Activated naive CD4-positive, alpha-beta T cell treated with Interleukin-2 at 50 U/mL for 16 hours (primary cell): ENCODE results near the gene RPL11.
"Not testable (repeated sequence)": the region's sequence is repeated elsewhere in the genome, so short reads cannot be mapped to it uniquely, and the experiment has no call there.

Experiments used
- DNase-seq: peaks from one replicate; pipeline ENCODE4 v3.0.0-alpha.2; 2020

Gene RPL11

DNA sequence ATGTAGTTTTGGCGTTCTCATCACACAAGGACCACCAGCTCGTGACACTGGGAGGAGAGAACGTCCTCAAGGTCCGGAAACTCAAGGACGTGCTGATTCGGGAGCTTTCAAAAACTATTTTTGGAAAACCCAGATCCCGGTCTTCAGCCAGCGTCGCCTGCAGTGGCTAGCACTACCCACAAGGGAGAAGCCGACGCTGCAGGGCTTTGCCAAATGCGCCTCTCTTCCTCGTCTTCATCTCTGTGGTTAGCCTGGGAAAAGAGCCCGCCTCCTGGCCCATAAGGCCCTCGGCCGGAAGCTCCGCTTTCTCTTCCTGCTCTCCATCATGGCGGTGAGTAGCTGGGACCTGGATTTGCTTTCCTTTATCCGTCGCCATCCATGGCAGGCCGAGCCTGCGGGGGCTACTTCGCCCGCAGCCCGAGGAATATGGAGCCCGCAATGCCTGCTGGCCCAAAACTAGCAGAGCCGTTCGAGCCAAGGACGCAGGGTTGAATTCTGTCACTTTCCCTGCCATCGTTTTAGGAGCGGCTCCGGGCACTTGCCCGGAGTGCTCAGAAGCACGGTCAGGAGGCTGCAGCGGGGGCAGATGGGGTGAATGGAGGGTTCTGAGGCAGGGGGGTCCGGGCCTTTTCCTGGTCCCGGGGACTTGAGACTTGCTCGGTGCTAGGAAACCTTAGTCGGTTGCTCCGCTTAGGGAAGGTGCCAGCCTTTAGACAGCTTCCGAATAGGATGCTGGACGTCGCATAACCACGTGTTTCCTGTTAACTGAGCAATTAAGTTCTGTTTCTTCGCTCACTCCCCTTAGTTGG is at the start of gene RPL11:
Gene RPL11, plus strand, starts transcription at position 308 of the 809 bp plus-strand sequence. Its CDS starts 18 bp downstream, at position 326.
- peak; percentile 90 for DNase-seq

DNA sequence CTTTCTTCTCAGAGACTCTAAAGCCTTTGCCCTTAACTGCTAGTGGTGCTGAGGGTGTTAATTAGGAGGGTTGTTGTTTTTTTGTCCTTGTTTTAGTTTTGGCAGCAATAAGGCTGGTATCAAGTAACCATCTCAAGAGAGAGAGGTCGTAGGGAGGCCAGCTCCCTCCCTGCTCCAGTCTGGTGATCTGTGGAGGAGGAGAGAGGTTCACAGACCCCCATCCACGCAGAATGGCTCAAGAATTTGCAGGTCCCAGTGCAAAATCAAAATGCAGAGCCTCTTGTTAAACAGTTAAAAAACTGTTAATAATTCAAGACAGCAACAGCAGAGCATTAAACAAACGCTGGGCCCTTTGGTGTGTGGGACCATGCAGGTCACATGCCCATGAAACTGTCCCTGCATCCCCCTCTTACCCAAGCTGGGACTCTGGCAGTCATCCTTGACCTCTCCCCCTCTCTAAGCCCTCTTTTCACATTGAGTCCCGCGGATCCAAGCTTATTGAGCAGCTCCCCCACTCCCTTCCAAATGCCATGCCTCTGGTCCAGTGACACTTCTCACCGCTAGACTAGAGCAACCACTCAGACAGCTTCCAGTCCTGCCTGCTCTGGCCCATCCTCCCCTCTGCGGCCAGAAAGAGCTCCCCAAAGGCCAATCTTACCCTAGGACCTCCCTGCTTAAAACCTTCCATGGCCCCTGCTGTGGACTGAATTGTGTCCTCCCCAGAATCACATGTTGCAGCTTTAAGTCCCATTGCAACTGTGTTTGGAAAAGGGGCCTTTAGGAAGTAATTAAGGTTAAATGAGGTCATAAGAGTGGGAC is 47.7 kb upstream of the RPL11 start:
- no peak for DNase-seq

DNA sequence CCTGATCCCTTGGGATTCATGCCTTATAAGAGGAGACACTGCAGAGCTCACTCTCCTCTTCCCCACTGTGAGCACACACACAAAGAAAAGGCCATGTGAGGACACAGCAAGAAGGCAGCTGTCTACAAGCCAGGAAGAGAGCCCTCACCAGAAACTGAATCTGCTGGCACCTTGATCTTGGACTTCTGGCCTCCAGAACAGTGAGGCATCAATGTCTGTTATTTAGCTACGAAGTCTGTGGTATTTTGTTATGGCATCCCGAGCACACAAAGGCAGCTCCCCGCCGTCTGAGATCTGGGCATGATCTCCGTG is 47.1 kb upstream of the RPL11 start:
- DNase-seq, result no peak

DNA sequence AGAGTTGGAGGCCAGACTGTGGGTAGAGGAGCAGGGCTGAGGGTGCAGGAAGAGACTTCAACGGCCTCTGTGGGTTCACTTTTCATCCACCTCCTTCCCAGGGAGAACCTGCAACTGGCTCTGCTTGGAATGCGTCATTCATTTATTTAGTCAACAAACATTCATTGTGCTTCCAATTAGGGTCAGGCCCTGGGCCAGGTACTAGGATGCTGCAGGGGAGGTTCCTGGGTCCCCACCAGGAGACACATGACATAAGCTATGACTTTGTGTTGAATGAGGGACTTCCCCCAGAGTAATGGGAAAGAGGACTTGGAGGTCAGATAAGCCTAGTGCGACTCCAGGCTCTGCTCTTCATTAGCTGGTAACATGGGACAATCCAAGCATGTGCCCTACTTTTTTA is 46.3 kb upstream of the RPL11 start:
- no peak for DNase-seq

DNA sequence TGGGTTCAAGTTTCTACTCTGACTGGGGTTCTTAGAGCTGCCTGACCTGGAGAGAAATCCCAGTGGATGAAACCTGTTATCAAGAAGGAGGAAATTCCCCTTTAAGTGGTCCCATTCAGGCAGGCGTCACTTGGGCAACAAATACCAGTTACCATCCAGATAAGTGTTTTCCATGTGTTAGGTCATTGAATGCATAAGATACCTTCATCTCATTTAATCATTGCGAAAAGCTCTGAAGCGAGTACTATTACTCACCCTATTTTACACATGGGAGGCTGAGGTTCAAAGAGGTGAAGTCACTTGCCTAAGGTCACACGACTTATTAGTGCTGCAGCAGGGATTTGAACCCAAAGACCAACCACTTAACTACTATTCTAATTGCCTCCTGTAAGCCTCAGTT is 45.5 kb upstream of the RPL11 start:
- DNase-seq, result no peak

DNA sequence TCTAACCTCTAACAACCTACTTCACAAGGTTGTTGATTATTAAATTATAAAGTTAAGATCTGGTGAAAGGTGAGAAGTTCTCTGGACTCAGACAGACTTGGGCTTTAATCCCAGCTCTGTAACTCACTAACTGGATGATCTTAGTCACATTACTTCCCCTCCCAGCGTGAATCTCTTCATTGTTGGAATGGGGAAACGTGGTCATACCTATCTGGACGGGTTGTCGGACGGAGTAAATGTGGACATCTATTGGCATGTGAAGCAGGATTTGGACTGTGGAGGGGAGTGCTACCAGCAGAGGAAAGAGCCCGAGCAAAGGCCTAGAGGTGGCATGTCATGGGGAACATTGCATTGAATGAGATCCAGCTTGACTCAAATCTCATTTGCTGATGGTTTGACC is 45.1 kb upstream of the RPL11 start:
- no peak for DNase-seq

DNA sequence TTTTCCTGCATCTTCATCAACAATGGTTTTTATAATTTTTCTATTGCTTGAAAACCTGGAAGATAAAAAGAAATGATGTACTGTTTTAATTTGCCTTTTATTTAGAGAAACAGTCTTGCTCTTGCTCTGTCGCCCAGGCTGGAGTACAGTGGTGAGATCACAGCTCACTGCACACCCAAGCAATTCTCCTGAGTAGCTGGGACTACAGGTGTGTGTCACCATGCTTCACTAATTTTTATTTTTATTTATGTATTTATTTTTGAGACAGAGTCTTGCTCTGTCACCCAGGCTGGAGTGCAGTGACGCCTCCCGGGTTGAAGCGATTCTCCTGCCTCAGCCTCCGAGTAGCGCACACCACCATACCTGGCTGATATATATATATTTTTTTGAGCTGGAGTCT is 43.0 kb upstream of the RPL11 start:
- no peak for DNase-seq

DNA sequence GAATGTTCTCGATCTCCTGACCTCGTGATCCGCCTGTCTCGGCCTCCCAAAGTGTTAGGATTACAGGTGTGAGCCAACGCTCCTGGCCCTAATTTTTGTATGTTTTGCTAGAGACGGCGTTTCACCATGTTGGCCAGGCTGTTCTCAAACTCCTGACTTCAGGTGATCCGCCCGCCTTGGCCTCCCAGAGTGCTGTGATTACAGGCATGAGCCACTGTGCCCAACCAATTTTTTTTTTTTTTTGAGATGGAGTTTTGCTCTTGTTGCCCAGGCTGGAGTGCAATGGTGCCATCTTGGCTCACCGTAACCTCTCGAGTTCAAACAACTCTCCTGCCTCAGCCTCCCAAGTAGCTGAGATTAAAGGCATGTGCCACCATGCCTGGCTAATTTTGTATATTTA is 42.4 kb upstream of the RPL11 start:
- not testable (repeated sequence) for DNase-seq

DNA sequence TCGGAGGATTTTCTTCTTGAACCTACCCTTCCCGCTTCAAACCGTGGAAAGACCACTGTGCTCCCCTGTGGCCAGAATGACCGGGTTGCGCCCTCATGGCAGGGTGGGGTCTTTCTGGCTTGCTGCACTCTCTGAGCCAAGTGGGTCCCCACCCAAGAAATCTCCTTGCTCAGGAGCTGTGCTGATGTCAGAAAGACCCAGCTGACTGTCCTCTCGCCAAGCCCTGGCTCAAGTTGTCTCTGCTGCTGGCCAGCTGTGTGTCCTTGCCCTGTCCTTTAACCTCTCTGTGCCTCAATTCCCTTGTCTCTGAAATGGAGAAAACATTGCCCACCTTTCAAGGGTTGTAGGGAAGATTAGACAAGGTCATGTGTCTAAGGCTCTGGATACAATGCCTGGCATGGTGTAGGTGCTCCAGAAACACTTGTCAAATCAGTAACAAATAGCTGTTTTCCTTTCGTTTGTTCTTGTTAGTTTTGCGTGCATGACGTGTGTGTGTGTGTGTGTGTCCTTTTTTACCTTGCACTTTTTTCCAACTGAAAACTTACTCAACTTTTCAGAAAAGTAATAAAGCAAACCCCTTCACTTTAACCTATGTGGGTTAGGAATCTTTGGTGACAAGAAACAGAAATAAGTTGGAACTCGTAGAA is 41.1 kb upstream of the RPL11 start:
- DNase-seq, result no peak

DNA sequence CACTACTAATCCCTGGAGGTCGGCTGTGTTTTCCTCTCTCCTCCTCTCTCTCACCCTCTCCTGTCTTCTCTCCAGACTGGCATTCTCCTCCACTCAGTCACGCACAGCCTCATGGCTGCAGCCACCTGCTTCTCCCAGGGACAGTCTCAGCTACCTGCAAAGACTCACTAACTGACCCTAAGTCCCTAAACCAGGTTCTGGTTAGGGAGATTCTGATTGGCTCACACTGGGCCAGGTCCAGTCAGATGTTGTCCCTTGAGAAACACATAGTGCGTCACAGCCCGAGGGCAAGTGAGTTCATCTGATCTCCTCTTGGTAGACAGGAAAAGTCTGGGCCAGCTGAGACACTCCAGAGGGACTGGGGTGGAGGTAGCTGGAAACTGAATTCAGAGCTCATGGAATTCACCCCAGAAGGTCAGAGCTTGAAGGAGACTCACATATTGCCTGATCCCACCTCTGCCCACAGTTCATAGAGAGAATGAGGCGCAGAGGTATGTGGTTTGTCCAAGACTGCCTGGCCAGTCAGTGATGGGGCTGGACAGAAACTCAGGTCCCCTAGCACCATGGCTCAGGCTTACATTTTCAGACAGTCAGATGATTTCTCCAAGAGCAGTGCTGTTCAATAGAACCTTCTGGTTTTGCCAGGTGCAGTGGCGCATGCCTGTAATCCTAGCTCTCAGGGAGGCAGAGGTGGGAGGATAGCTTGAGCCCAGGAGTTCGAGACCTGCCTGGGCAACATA is 40.4 kb upstream of the RPL11 start:
- DNase-seq, result no peak

DNA sequence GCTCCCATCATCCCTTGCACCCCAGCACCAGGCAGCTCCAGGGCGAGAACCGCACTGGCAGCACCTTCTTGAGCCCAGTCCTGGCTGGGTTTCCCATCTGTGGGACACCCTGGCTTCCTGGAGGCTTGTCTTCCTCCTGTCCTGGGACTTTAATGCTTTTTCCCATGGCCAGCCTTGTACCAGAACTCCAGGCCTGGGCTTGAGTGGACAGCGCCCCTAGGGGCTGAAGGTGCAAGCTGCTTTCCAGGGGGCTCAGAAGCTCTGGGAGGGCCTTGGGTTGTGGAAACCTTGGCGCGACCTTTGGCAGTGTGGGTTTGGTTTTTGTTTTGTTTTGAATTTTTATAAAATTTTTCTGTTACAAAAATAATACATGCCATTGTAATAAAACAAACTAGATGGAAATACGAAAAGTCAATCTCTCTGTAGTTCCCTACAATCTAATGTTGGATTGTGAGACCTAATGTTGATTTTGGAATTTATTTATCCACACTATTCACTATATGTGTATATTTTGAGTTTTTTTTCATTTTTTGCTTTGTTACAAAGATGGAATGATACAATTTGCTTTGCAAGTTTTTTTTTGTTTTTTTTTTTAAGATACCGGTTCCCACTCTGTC is 33.8 kb upstream of the RPL11 start:
- peak; percentile 44 for DNase-seq

DNA sequence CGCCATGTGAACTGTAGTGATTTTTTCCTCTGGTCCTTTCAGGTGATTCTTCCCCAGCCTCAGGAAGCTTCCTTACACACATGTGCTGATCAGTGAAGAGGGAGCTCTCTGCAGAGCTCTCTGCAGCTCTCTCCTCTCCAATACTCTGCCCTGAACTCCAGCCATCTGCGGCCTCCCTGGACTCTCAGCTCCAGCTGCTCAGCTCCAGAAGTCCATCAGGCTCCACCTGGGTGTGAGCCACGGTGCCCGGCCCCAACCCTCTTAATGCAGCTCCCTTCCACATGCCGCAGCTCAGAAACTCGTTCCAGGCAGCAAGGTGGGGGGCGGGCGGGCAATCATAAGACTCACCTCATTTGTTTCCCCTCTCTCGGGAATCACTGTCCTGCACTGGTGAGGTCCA is 30.9 kb upstream of the RPL11 start:
- no peak for DNase-seq

DNA sequence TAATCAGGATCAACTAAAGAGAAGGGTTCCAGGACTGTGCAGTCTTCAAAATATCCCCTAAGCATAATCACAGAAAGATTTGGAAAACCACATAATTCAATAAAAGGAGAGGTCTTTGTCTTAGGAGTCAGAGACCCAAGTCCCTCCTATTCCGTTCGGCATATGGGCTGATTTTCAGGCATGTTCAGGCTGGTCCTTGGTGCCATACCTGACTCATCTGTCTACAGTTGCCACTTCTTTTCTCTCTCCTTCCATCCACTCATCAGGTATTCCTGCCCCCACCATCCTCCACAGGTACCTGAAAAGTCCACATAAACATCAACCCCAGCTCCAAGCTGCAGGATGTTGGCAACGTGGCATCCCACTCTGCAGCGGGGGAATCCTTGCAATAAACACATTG is 29.7 kb upstream of the RPL11 start:
- no peak for DNase-seq

DNA sequence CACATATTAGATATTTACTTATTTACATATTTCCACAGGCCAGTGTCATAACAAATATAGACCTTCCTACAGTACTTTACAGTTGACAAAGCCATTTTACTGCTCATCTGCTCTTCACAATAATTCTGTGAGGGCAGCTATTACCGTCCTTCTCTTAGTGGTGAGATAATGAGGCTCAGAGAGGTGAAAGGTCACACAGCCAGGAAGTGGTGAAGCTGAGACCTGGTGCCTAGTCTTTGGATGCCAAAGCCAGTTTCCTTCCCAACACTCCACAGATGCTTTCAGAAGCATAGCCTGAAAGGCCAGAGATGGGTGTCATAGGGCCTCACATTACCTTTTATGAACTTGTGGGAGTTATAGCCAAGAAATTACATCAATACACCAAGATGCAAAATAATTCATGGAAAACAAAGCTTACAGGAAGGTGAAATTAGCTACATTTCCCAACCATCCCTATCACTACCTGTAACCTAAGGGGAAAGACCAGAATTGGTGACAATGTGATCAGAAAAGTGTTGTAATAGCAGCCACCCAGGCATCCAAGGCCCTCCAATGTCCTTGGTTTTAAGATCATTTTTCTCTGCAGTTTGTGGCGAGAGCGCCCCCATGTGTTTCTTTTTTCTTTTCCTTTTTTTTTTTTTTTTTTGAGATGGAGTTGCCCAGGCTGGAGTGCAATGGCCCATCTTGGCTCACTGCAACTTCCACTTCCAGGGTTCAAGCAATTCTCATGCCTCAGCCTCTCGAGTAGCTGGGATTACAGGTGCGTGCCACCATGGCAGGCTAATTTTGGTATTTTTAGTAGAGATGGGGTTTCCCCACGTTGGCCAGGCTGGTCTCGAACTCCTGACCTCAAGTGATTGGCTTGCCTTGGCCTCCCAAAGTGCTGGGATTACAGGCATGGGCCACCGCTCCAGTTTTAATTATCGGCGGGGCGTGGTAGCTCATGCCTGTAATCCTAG is 26.5 kb upstream of the RPL11 start:
- no peak for DNase-seq

DNA sequence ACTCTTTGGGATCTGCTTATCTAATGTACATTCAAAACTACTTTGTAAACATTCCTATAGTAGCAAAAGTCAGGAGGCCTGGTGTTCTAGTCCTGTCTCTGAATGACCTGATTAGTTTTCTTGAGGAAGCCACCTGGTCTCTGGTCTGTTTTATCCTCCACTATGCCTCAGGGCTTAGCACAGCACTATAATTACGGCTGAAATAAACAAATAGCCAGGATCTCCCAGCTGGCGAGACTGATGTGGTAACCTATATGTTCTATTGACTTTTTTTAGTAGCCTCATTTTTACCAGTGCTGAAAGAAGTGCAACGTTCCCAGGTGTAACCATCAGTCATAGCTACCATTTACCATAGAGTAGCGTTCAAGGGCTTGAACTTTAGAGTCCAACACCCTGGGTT is 24.2 kb upstream of the RPL11 start:
- DNase-seq, result no peak

DNA sequence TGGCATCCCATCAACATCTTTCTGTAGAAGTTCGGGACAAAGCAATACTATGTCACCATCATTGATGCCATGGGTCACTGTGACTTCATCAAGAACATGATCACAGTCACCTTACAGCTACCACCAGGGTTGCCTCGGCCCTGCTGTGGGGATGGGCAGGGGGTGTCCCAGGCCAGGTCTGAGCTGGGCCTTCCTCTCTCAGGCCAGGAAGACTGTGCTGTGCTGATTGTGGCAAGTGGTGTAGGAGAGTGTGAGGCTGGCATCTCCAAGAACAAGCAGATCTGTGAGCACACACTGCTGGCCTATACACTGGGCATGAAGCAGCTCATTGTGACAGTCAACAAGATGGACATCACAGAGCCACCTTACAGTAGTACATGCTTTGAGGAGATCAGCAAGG is 20.9 kb upstream of the RPL11 start:
- no peak for DNase-seq

DNA sequence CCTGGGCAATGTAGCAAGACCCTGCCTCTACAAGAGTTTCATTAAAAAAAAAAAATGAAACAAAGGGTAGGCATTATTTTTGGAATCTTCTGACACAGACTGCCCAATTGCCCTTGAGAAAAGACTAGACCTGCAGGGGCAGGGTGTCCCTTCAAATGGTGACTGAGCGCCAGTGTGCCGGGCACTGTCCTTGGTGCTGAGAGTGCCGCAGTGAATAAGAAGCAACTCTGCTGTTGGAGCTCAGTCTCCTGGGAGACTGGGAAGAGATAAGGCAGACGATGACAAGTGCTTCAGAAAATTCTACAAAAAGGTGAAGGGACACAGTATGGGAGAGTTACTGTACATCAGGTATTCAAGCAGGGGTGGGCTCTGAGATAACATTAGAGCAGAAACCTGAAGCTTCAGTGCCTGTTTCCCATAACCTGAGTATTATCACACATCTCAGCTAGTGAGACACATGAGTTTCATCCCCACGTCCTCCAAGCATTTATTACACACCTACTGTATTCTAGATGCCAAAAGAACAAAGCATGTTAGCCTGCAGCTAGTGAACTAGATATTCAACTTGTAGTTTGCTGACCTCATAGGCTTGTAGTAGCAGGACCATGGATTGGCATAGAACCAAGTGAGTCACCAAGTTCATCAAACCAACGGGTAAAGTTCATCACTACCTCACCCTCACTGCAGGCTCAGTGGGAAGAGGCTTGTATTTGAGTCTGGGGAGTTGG is 18.4 kb upstream of the RPL11 start:
- DNase-seq, result no peak

DNA sequence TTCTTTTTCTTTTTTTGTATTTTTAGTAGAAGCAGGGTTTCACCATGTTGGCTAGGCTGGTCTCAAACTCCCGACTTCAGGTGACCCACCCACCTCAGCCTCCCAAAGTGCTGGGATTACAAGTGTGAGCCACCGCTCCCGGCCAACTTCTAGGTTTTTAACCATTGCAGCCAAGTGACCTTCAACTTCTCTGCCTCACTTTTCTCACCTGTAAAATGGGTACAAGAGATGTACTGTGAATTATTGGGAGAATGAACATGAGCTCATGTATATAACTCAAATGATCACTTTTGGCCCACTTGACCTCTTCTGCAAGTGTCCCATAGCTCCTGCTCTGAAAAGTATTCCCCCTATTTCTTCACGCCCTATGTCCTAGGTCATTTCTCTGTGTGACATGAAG is 11.8 kb upstream of the RPL11 start:
- DNase-seq, result no peak

DNA sequence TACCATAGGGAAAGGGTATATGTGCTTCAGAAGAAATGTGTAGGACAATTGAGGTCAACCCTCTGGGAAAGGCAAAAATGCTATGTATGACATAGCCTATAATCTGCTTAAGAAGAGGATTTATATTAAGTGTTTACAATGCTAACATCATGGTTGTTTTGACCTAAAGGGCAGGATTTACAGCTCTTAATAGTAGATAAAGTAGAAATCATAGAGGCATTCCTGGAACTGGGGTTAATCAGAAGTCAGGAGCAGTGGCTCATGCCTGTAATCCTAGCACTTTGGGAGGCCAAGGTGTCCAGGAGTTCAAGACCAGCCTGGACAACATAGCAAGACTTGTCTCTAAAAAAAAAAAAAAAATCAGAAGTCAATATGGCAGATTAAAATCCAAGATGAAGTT is 8.7 kb upstream of the RPL11 start:
- no peak for DNase-seq

DNA sequence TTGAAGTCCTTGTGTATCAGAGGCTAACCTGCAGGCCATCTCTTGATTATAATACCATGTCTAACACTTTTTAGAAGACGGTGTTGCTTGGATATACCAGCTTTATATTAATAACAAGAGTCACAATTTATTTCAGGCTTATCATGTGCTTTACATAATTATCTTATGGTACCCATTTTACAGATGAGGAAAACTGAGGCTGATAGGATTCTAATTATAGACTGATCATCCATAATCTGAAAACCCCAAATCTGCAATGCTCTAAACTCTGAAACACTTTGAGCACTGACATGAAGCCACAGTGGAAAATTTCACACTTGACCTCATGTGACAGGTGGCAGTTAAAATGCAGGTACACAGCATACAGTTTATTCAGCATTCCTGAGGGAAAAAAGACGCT is 7.2 kb upstream of the RPL11 start:
- DNase-seq, result no peak

DNA sequence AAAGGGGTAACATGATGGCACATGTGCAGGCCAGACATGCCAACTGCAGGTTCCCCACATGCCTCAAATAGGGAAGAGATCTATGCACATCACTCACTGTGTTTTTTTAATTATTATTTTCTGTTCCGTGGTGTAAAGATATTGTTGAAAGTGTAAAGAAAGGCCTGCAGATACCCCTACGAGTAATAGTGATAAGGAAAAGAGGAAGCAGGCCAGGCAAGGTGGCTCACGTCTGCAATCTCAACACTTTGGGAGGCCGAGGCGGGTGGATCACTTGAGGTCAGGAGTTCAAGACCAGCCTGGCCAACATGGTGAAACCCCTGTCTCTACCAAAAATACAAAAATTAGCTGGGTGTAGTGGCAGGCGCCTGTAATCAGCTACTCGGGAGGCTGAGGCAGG is 6.4 kb upstream of the RPL11 start:
- DNase-seq, result not testable (repeated sequence)
